Panc1 (cell line): ENCODE results near the gene DLG3.

Source experiments
- CTCF ChIP-seq: fragments of 450-650 bp; IDR thresholded peaks from 2 replicates; pipeline ENCODE4 v1.5.1; 2017; ENCODE audit warnings: mild to moderate bottlenecking
- POLR2AphosphoS5 ChIP-seq: IDR thresholded peaks from 2 replicates; pipeline ENCODE4 v1.6.1; 2012; ENCODE audit warnings: mild to moderate bottlenecking, low read depth, low read length, moderate library complexity
- REST ChIP-seq, 2 experiments: IDR thresholded peaks; 2 replicates each; pipeline ENCODE4 v1.6.1; 2011 to 2012; ENCODE audit warnings: low read depth in 2 of 2, control low read depth in 1 of 2, low read length in 1 of 2, mild to moderate bottlenecking in 1 of 2, moderate library complexity in 1 of 2; ENCODE audit not compliant: insufficient read depth in 1 of 2
- SIN3A ChIP-seq: IDR thresholded peaks from 2 replicates; pipeline ENCODE4 v1.6.1; 2012; ENCODE audit warnings: low read depth, mild to moderate bottlenecking, low read length, moderate library complexity, borderline replicate concordance; ENCODE audit not compliant: insufficient read depth
- TCF7L2 ChIP-seq: IDR thresholded peaks from 2 replicates; pipeline ENCODE4 v1.6.1; 2011; ENCODE audit warnings: mild to moderate bottlenecking, low read depth, low read length, inconsistent platforms

GRCh38 chrX:70554948-70555347 lies 110.3 kb downstream of the DLG3 start:
- TF ChIP-seq CTCF (no peak), POLR2AphosphoS5 (no peak), SIN3A (no peak), TCF7L2 (no peak), REST (IDR thresholded peaks at IDR 0.05; ENCODE audit: insufficient read depth in 1 of 2, low read depth in 2 of 2, low read length in 1 of 2) (no peak)
